ENCODE data around the gene PFKL. TPM values are rescaled to one million over a fixed set of nuclear protein-coding genes. Genes with fewer than 3 reads are reported as not detected.

The PFKL gene
- total RNA-seq, 1 donor from 2014 or later = 135 TPM

DNA sequence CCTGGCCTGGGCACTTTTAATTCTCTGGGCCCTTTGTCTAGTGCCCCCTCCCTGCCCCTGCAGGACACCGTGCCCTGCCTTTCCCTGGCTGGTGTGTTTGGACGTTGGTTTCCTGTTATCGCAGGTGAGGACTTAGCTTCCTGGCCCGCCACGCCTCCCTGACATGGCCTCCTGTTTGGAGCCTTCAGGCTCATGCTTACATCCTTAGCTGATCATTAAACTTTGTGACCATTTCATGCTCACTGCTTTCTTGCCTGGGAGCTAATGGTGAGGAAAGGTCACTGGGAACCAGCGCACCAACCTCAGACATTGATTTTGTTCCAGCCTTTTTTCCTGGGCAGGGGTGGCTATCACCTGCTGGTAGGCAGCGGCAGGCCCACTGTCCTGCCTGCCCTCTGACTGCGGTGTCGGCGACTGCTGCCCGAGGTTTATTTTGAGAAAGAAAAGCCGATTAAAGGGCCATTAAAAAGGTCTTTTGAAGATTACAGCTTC lies 3.7 kb downstream of the PFKL start:
- H3K9me3 Mint-ChIP-seq = no peaks in the 10 kb centered on the region
- TF ChIP-seq, protein P1, sequence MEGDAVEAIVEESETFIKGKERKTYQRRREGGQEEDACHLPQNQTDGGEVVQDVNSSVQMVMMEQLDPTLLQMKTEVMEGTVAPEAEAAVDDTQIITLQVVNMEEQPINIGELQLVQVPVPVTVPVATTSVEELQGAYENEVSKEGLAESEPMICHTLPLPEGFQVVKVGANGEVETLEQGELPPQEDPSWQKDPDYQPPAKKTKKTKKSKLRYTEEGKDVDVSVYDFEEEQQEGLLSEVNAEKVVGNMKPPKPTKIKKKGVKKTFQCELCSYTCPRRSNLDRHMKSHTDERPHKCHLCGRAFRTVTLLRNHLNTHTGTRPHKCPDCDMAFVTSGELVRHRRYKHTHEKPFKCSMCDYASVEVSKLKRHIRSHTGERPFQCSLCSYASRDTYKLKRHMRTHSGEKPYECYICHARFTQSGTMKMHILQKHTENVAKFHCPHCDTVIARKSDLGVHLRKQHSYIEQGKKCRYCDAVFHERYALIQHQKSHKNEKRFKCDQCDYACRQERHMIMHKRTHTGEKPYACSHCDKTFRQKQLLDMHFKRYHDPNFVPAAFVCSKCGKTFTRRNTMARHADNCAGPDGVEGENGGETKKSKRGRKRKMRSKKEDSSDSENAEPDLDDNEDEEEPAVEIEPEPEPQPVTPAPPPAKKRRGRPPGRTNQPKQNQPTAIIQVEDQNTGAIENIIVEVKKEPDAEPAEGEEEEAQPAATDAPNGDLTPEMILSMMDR (conservative IDR thresholded peaks at IDR 0.05) = no peak
- no peaks in the 10 kb centered on the region for H3K27me3 Mint-ChIP-seq
- peaks cover 34% of the 10 kb centered on the region for H3K4me1 Mint-ChIP-seq (ENCODE audit: unreplicated experiment)
- peak overlapping the region; percentile 93 for H3K27ac Mint-ChIP-seq
- H3K4me3 Mint-ChIP-seq = peak overlapping the region; percentile 86
- no peaks in the 10 kb centered on the region for H3K36me3 Mint-ChIP-seq
- DNase-seq (ENCODE audit: extremely low spot score, unreplicated experiment) = no peak

DNA sequence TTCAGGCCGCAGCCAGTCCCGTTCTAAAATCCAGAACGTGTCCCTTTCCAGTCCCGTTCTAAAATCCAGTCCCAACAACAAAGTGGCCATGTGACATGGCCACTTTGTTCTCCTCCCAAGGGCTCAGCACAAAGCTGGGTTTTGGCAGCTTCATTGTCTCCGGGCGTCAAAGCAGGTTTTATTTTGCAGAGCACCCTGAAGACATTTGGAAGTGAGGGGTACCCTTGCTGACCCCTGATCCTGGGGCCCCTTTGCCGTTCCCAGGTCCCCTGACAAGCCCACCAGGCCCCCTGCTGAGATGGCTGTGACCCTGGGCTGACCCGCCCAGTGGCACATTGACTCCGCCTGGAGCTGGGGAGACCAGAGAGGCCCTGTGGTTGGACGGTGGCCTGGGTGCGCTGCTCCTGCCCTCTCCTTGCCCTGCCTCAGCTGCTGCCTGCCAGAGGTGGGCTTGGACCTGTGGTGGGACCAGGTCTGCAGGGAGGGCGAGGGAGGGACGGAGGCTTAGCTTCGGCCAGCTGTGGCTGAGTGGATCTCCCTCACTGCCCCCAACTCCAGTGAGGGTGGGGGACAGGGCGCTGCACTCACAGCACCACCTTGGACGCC lies 4.3 kb downstream of the PFKL start:
- Mint-ChIP-seq H3K4me1 (ENCODE audit: unreplicated experiment) (peaks cover 33% of the 10 kb centered on the region), H3K27ac (peak overlapping the region; percentile 93), H3K36me3 (no peaks in the 10 kb centered on the region), H3K27me3 (no peaks in the 10 kb centered on the region), H3K9me3 (no peaks in the 10 kb centered on the region), H3K4me3 (no peak overlapping the region)
- TF ChIP-seq, protein P1 (conservative IDR thresholded peaks at IDR 0.05) = no peak
- no peak for DNase-seq (ENCODE audit: extremely low spot score, unreplicated experiment)

DNA sequence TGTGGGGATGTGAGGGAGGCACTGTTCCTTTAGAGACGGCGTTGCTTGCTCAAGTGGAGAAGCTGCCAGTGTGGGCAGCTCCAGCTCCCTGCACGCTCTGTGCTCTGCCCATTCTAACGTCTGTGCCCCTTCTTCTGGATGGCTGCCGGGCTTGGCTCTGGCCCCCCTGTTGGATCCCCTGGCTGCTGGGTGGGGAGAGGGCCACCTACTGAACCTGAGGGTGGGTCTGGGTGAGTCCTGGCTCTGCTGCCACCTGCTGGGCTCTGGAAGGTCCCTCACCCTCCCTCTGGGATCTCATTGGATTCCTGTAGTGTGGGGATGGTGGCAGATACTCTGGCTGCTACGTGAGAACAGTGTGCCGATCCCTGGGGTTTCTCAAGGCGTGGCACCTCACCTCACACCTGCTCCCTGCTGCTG lies 5.0 kb downstream of the PFKL start:
- Mint-ChIP-seq H3K4me3 (peak overlapping the region; percentile 75), H3K27ac (peak overlapping the region; percentile 88), H3K27me3 (no peaks in the 10 kb centered on the region), H3K4me1 (ENCODE audit: unreplicated experiment) (peaks cover 30% of the 10 kb centered on the region), H3K9me3 (no peaks in the 10 kb centered on the region), H3K36me3 (no peaks in the 10 kb centered on the region)
- TF ChIP-seq, protein P1 (conservative IDR thresholded peaks at IDR 0.05) = peak; percentile 78
- no peak for DNase-seq (ENCODE audit: extremely low spot score, unreplicated experiment)

DNA sequence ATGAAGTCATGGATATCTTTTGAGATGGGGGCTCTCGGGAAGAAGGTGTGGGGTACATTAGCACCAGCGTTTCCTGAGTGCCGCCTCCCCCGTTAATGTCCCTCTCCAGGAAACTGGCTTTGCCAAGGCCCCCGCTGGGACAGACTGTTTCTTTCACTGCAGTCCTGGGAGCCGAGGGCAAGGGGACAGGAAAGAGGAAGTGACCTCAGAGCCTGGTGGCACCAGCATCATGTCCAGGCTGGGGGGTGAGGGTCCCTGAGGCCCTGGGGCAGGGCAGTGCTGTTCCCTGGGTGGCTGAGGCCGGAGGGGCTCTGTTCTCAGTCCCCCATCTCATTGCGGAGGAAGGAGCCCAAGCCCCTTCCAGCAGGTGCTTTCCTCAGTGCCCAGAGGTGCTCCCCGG lies 5.8 kb downstream of the PFKL start:
- Mint-ChIP-seq H3K27ac (no peak overlapping the region), H3K4me1 (ENCODE audit: unreplicated experiment) (peaks cover 29% of the 10 kb centered on the region), H3K4me3 (no peak overlapping the region), H3K36me3 (no peaks in the 10 kb centered on the region), H3K27me3 (no peaks in the 10 kb centered on the region), H3K9me3 (no peaks in the 10 kb centered on the region)
- TF ChIP-seq, protein P1 (conservative IDR thresholded peaks at IDR 0.05) = no peak
- DNase-seq (ENCODE audit: extremely low spot score, unreplicated experiment) = no peak

DNA sequence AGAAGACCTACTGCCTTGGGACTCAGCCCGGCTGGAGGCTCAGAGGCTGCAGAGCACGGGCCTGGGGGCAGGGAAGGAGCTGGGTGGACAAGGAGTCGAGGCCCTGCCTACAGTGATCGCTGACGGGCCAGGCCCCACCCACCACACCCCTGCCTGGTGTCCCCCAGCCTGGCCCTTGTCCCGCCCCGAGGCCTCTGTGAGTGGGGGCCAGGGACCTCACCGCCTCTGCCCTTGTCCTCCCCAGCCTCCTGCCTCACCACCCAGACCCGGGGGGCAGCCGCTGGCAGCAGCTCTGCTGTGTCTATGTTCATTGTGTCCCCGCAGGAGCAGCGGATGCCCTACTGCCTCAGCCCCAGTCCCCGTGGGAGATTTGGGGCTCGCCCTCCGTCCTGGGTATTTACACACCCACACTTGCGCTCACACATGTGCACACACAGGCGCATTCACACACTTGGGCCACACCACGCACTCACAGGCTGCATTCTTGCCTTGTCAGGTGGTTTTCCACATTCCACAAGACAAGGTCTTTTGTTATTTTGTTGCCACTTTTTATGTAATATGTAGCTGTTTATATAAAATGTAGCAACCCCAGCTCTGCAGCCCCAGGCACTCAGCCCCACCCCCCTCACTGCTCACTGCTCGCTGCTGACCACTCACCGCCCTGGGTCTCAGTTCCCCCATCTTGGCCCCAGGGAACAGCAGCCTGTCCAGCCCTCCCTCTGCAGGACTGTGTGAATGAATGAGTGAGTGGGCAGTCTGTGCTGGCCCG lies 7.3 kb downstream of the PFKL start:
- Mint-ChIP-seq H3K27me3 (no peaks in the 10 kb centered on the region), H3K36me3 (peaks cover 5% of the 10 kb centered on the region), H3K4me3 (peak overlapping the region; percentile 66), H3K27ac (peak overlapping the region; percentile 91), H3K4me1 (ENCODE audit: unreplicated experiment) (peaks cover 26% of the 10 kb centered on the region), H3K9me3 (no peaks in the 10 kb centered on the region)
- TF ChIP-seq, protein P1 (conservative IDR thresholded peaks at IDR 0.05) = no peak
- DNase-seq (ENCODE audit: extremely low spot score, unreplicated experiment) = no peak
